DOHH2 (cell line): ENCODE data around the gene CD36.

Experiments used
- H3F3A ChIP-seq: fragments of 200-600 bp; sonication (generic), shearing (Covaris generic); 2 replicates; pipeline ENCODE4 v1.6.0; 2016; ENCODE audit warnings: antibody characterized with exemption, mild to moderate bottlenecking; ENCODE audit not compliant: control insufficient read depth, insufficient read depth
- H3K27ac ChIP-seq: fragments of 200-600 bp; sonication (generic); 2 replicates; pipeline ENCODE4 v1.5.1; 2014; ENCODE audit warnings: low read depth, mild to moderate bottlenecking, low read length, moderate library complexity
- H3K27me3 ChIP-seq: fragments of 200-600 bp; sonication (generic); 2 replicates; pipeline ENCODE4 v1.6.1; 2014; ENCODE audit warnings: mild to moderate bottlenecking, low read length, mixed read lengths; ENCODE audit not compliant: control insufficient read depth
- H3K36me3 ChIP-seq: fragments of 200-600 bp; sonication (generic); 2 replicates; pipeline ENCODE4 v1.6.1; 2014; ENCODE audit warnings: mild to moderate bottlenecking, low read length, moderate library complexity, mixed read lengths; ENCODE audit not compliant: control insufficient read depth
- H3K4me1 ChIP-seq: fragments of 200-600 bp; sonication (generic); 2 replicates; pipeline ENCODE4 v1.6.1; 2014; ENCODE audit warnings: mild to moderate bottlenecking, low read length, mixed read lengths; ENCODE audit not compliant: control insufficient read depth
- H3K4me2 ChIP-seq: fragments of 200-600 bp; sonication (generic); 2 replicates; pipeline ENCODE4 v1.6.0; 2014; ENCODE audit warnings: mild to moderate bottlenecking, low read length, moderate library complexity
- H3K4me3 ChIP-seq: fragments of 200-600 bp; sonication (generic); 2 replicates; pipeline ENCODE4 v1.5.1; 2014; ENCODE audit warnings: mild to moderate bottlenecking, low read length, mixed read lengths
- H3K79me2 ChIP-seq: fragments of 200-600 bp; sonication (generic); 2 replicates; pipeline ENCODE4 v1.6.1; 2014; ENCODE audit warnings: mild to moderate bottlenecking, low read length, mixed read lengths; ENCODE audit not compliant: control insufficient read depth
- H3K9me2 ChIP-seq: fragments of 200-600 bp; sonication (generic); replicated peaks from 2 replicates; pipeline ENCODE4 v1.6.1; 2014; ENCODE audit warnings: mild to moderate bottlenecking, low read length, mixed read lengths; ENCODE audit not compliant: control insufficient read depth
- H3K9me3 ChIP-seq: fragments of 200-600 bp; sonication (generic); 2 replicates; pipeline ENCODE4 v1.6.1; 2014; ENCODE audit warnings: antibody characterized with exemption, low read length, mixed read lengths; ENCODE audit not compliant: control insufficient read depth, insufficient read depth
- H4K20me1 ChIP-seq: fragments of 200-600 bp; sonication (generic); 2 replicates; pipeline ENCODE4 v1.6.0; 2014; ENCODE audit warnings: low read depth, mild to moderate bottlenecking, antibody characterized with exemption, low read length, moderate library complexity; ENCODE audit not compliant: control insufficient read depth, insufficient read depth
- EZH2phosphoT487 ChIP-seq: fragments of 200-600 bp; sonication (generic); IDR thresholded peaks from 2 replicates; pipeline ENCODE4 v1.6.1; 2017; ENCODE audit warnings: borderline replicate concordance, mild to moderate bottlenecking, antibody characterized with exemption, low read length, moderate library complexity, mixed read lengths
- TF ChIP-seq, protein P1 (sequence below): fragments of 200-600 bp; sonication (generic); IDR thresholded peaks from one replicate; pipeline ENCODE4 v1.5.1; 2014; ENCODE audit warnings: antibody characterized with exemption, mild to moderate bottlenecking, low read depth, low read length; ENCODE audit not compliant: poor library complexity, severe bottlenecking

The CD36 gene

DNA sequence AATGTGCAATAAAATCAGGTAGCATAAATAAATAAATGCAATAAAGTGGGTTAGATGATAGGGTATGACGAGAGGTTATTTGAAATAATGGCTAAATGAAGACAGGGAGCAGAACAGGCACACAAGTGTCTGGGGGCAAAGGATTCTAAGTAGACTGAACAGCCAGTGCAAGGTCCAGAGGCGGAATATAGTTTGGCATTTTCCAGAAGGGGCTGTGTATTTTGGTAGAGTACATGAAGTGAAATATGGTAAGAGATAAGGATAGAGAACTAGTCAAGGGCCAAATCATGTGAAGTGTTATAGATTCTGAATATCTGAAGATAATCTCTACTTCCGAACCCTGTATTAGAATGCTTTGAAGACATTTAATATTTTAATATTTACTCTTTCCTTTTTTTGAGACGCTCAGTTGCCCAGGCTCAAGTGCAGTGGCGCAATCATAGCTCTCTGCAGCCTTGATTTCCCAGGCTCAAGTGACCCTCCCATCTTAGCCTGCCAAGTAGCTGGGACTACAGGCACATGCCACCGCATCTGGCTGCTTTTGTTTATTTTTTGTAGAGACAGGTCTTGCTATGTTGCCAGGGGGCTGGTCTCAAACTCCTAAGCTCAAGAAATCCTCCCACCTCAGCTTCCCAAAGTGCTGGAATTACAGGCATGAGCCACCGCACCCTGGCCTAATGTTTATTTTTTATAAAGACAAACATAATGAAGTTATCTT lies 44.4 kb upstream of the CD36 start:
- H3K9me2 ChIP-seq = no peaks in the 10 kb centered on the region; the same call in 1 of the 2 replicates
- H3K4me3 ChIP-seq = no peak overlapping the region
- no peak overlapping the region for H3K27ac ChIP-seq
- TF ChIP-seq, protein P1, sequence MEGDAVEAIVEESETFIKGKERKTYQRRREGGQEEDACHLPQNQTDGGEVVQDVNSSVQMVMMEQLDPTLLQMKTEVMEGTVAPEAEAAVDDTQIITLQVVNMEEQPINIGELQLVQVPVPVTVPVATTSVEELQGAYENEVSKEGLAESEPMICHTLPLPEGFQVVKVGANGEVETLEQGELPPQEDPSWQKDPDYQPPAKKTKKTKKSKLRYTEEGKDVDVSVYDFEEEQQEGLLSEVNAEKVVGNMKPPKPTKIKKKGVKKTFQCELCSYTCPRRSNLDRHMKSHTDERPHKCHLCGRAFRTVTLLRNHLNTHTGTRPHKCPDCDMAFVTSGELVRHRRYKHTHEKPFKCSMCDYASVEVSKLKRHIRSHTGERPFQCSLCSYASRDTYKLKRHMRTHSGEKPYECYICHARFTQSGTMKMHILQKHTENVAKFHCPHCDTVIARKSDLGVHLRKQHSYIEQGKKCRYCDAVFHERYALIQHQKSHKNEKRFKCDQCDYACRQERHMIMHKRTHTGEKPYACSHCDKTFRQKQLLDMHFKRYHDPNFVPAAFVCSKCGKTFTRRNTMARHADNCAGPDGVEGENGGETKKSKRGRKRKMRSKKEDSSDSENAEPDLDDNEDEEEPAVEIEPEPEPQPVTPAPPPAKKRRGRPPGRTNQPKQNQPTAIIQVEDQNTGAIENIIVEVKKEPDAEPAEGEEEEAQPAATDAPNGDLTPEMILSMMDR = no peak
- TF ChIP-seq EZH2phosphoT487 = no peak
- H3K79me2 ChIP-seq = no peaks in the 10 kb centered on the region
- H3K27me3 ChIP-seq = no peaks in the 10 kb centered on the region
- H3K9me3 ChIP-seq = no peaks in the 10 kb centered on the region
- H3F3A ChIP-seq = no peaks in the 10 kb centered on the region
- H3K36me3 ChIP-seq = no peaks in the 10 kb centered on the region
- H3K4me2 ChIP-seq = no peak overlapping the region
- H3K4me1 ChIP-seq = no peaks in the 10 kb centered on the region
- no peaks in the 10 kb centered on the region for H4K20me1 ChIP-seq

DNA sequence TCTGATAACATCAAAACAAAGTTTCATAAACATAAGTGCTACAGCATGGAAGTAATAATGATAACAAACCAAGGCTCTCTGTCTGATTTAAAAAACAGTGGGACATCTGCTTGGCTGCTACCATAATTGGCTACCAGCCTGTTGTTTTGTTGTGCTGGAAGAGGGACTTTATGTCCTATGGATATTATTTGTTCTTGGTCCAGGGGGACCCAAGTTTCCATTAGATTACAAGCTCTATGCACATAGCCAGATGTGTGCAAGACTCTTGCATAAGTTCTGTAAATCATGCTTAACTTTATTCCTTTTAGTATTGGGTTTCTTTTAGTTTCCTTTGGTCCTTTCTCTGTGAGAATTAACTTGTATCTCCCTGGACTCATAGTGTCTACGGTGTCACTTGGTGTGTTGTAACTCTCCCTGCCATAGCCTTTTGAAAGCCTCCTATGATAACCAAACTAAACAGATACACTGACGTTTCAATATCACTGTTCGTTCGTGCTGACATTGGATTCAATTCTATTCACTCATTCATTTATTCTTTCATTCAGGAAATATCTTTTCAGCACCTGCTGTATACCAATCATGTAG lies 41.4 kb upstream of the CD36 start:
- Histone ChIP-seq H3K4me1 (no peaks in the 10 kb centered on the region), H3K79me2 (no peaks in the 10 kb centered on the region), H3K9me2 (no peaks in the 10 kb centered on the region; the same call in 1 of the 2 replicates), H3K4me2 (no peak overlapping the region), H3K27ac (no peak overlapping the region), H3K9me3 (no peaks in the 10 kb centered on the region), H3F3A (no peaks in the 10 kb centered on the region), H3K4me3 (no peak overlapping the region), H3K27me3 (no peaks in the 10 kb centered on the region), H4K20me1 (no peaks in the 10 kb centered on the region), H3K36me3 (no peaks in the 10 kb centered on the region)
- TF ChIP-seq, protein P1 = no peak
- TF ChIP-seq EZH2phosphoT487 = no peak

DNA sequence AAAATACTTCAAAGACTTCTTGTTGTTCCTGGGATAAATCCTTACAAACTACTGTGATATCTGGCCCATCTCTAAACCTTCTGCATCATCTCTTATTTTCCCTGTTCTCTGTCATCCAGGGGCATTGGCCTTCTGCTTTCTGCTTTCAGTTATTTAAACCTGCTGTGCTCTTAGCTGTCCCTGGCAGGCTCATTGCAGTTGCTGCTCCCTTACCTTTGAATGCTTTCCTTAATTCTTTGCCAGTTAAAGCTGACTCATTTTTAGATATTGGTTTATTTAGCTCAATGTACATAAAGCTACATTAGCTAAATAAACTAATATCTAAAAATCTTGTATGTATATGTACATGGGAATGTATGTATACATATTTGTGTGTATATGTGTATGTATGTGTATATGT lies 40.6 kb upstream of the CD36 start:
- no peaks in the 10 kb centered on the region for H3K79me2 ChIP-seq
- no peaks in the 10 kb centered on the region for H3K4me1 ChIP-seq
- no peaks in the 10 kb centered on the region for H4K20me1 ChIP-seq
- H3K36me3 ChIP-seq = no peaks in the 10 kb centered on the region
- no peaks in the 10 kb centered on the region for H3F3A ChIP-seq
- no peak for TF ChIP-seq EZH2phosphoT487
- TF ChIP-seq, protein P1 = no peak
- no peak overlapping the region for H3K4me2 ChIP-seq
- no peak overlapping the region for H3K4me3 ChIP-seq
- H3K27me3 ChIP-seq = no peaks in the 10 kb centered on the region
- H3K9me3 ChIP-seq = no peaks in the 10 kb centered on the region
- H3K27ac ChIP-seq = no peak overlapping the region
- no peaks in the 10 kb centered on the region; the same call in 1 of the 2 replicates for H3K9me2 ChIP-seq
